Type B pancreatic cell (in vitro differentiated cells): ENCODE data around the gene KARS1. TPM values are rescaled to one million over a fixed set of nuclear protein-coding genes. Genes with fewer than 3 reads are reported as not detected.

Experiments
- DNase-seq: peaks from one replicate; pipeline ENCODE4 v3.0.0; 2021; ENCODE audit warnings: mixed read lengths; ENCODE audit not compliant: unreplicated experiment; ENCODE audit errors: extremely low spot score
- H3K27ac Mint-ChIP-seq: 2 replicates; pipeline ENCODE4 v1.8.0; 2021; ENCODE audit warnings: mild to moderate bottlenecking, mixed read lengths
- H3K27me3 Mint-ChIP-seq: 2 replicates; pipeline ENCODE4 v1.8.0; 2021; ENCODE audit warnings: mixed read lengths
- H3K36me3 Mint-ChIP-seq: 2 replicates; pipeline ENCODE4 v1.8.0; 2021; ENCODE audit warnings: mixed read lengths
- H3K4me1 Mint-ChIP-seq: one replicate; pipeline ENCODE4 v1.8.0; 2021; ENCODE audit warnings: mixed read lengths; ENCODE audit not compliant: unreplicated experiment
- H3K4me3 Mint-ChIP-seq: 2 replicates; pipeline ENCODE4 v1.8.0; 2021; ENCODE audit warnings: mild to moderate bottlenecking, mixed read lengths
- H3K9me3 Mint-ChIP-seq: 2 replicates; pipeline ENCODE4 v1.8.0; 2021; ENCODE audit warnings: mixed read lengths
- CTCF ChIP-seq: fragments of 200-600 bp; sonication (generic); conservative IDR thresholded peaks from 2 replicates; pipeline ENCODE4 v1.5.0; 2021; ENCODE audit warnings: antibody characterized with exemption, mild to moderate bottlenecking
- total RNA-seq: library from RNA; stranded (reverse); gene quantifications from 2 replicates; pipeline ENCODE4 v1.2.1, GENCODE V29; 2021; ENCODE audit warnings: low replicate concordance

The KARS1 gene
- total RNA-seq, 1 donor from 2014 or later = 129 TPM

DNA sequence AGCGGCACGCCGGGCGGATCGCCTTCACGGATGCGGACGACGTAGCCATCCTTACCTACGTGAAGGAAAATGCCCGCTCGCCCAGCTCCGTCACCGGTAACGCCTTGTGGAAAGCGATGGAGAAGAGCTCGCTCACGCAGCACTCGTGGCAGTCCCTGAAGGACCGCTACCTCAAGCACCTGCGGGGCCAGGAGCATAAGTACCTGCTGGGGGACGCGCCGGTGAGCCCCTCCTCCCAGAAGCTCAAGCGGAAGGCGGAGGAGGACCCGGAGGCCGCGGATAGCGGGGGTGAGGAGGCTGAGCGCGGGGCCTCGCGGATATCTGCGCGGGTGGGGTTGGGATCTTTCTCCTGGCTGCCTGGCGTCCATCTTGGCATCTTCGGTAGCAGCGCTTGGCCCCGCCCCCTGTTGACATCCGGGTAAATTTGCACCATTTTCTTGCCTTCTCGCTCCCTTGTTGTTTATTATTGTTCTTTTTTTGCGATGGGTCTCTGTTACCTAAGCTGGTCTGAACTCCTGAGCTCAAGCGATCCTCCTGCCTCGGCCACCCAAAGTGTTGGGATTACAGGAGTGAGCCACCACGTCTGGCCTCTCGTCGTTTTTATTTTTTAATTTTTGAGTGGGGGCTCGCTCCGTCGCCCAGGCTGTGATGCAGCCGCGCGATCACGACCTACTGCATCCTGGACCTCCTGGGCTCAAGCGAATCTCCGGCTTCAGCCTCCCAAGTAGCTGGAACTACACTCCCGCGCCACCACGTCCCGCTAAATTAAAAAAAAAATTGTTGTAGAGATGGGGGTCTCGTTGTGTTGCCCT is 1.0 kb upstream of the KARS1 start:
- Mint-ChIP-seq H3K9me3 (no peaks in the 10 kb centered on the region), H3K4me3 (peak overlapping the region; percentile 97), H3K27ac (peak overlapping the region; percentile 96), H3K4me1 (peaks cover 34% of the 10 kb centered on the region), H3K36me3 (peaks cover 21% of the 10 kb centered on the region), H3K27me3 (no peaks in the 10 kb centered on the region)
- peak; percentile 83 for DNase-seq
- no peak for TF ChIP-seq CTCF

DNA sequence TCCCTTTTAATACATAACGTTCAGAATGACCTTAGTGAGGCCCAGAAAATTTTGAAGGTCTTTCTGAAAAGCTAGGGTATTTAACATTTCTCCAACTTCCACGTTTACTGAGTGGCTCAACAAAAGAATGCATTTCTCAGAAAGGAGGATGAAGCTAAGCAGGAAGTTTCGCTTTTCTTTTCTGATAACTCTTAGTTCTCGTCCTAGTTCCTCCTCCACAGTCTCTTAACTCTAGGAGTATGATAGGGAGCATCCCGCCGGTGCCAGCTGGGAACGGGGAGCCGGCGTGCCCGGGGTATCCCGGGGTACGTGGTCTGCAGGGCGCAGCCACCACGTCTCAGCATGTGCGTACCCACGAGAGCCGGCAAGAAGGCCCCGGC is 363 bp downstream of the KARS1 start:
- Mint-ChIP-seq H3K27ac (peak overlapping the region; percentile 97), H3K9me3 (no peaks in the 10 kb centered on the region), H3K27me3 (no peaks in the 10 kb centered on the region), H3K4me1 (peaks cover 31% of the 10 kb centered on the region), H3K36me3 (peaks cover 22% of the 10 kb centered on the region), H3K4me3 (peak overlapping the region; percentile 97)
- no peak for DNase-seq
- TF ChIP-seq CTCF = no peak

DNA sequence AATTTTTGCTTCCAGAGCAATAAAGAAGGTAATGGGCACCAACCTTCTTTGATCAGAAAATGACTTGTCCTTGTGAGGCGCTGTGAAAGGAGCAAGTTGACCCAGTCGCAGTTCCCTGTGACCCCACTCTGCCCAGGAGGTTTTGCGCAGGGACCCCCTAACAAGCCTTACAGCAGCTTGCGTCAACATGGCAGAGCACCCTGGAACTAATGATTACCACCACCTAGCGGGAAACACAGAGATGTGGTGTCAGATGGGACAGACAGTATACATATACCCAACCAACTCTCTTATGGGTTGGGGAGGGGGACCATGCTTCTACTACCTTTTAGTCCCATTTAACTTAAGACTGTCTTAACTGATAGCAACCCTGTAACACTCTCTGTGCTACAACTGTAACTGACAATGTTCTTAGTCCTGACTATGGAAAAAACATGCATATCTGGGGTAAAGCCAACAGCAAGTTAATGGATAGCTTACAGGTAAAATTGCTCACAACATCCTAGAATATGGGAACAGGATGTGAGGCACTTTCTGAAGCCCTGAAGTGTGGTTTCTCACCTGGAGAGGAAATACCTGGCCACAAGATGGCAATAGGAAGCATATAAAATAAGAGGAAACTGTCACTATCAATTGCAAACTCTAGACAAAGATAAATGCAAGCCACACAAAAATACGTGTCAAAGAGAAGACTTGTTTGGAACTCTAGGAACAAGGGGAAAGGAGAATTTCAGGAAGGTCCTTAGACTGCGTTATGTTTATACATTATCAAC is 3.0 kb downstream of the KARS1 start:
- no peak for TF ChIP-seq CTCF
- Mint-ChIP-seq H3K4me1 (peaks cover 12% of the 10 kb centered on the region), H3K9me3 (no peaks in the 10 kb centered on the region), H3K4me3 (peak overlapping the region; percentile 81), H3K36me3 (peaks cover 26% of the 10 kb centered on the region), H3K27me3 (no peaks in the 10 kb centered on the region), H3K27ac (peak overlapping the region; percentile 63)
- DNase-seq = no peak

GRCh38 chr16:75640598-75640997 is 6.9 kb downstream of the KARS1 start:
- Mint-ChIP-seq H3K27ac (no peak overlapping the region), H3K27me3 (no peaks in the 10 kb centered on the region), H3K4me3 (no peak overlapping the region), H3K36me3 (peaks cover 35% of the 10 kb centered on the region), H3K9me3 (no peaks in the 10 kb centered on the region), H3K4me1 (peaks cover 11% of the 10 kb centered on the region)
- no peak for DNase-seq
- no peak for TF ChIP-seq CTCF

GRCh38 chr16:75635036-75635435 is 12.4 kb downstream of the KARS1 start:
- no peak for TF ChIP-seq CTCF
- Mint-ChIP-seq H3K4me1 (no peaks in the 10 kb centered on the region), H3K27ac (no peak overlapping the region), H3K9me3 (no peaks in the 10 kb centered on the region), H3K27me3 (no peaks in the 10 kb centered on the region), H3K36me3 (peaks cover 36% of the 10 kb centered on the region), H3K4me3 (no peak overlapping the region)
- DNase-seq = no peak
